ENCODE measurements around the gene KIF3A.

KIF3A gene

GRCh38 chr5:132737982-132738681 is 786 bp upstream of the KIF3A start:
- no peak for TF ChIP-seq CTCF (IDR thresholded peaks at IDR 0.05; ENCODE audit: borderline replicate concordance, control extremely low read depth, extremely low read depth, insufficient read depth, missing control alignments)
- DNase-seq (ENCODE audit: low spot score): no peak
- in situ Hi-C loops (cut with MboI; ENCODE audit: low sequenced_read_pairs, unreplicated experiment): no loop called here

- TF ChIP-seq CTCF (IDR thresholded peaks at IDR 0.05; ENCODE audit: borderline replicate concordance, control extremely low read depth, extremely low read depth, insufficient read depth, missing control alignments): no peak
- no peak for DNase-seq (ENCODE audit: low spot score)
- in situ Hi-C loops (cut with MboI; ENCODE audit: low sequenced_read_pairs, unreplicated experiment): no loop called here
Observed at GRCh38 chr5:132734687-132735086, 2.7 kb downstream of the KIF3A start.

- no peak for TF ChIP-seq CTCF (IDR thresholded peaks at IDR 0.05; ENCODE audit: borderline replicate concordance, control extremely low read depth, extremely low read depth, insufficient read depth, missing control alignments)
- DNase-seq (ENCODE audit: low spot score): no peak
- in situ Hi-C loops (cut with MboI; ENCODE audit: low sequenced_read_pairs, unreplicated experiment): no loop called here
Observed at GRCh38 chr5:132733499-132734148, 3.7 kb downstream of the KIF3A start.

GRCh38 chr5:132729896-132730295 is 7.5 kb downstream of the KIF3A start:
- in situ Hi-C loops (cut with MboI; ENCODE audit: low sequenced_read_pairs, unreplicated experiment): no loop called here
- no peak for TF ChIP-seq CTCF (IDR thresholded peaks at IDR 0.05; ENCODE audit: borderline replicate concordance, control extremely low read depth, extremely low read depth, insufficient read depth, missing control alignments)
- DNase-seq (ENCODE audit: low spot score): no peak

GRCh38 chr5:132725745-132726144 is 11.6 kb downstream of the KIF3A start:
- DNase-seq (ENCODE audit: low spot score): no peak
- in situ Hi-C loops (cut with MboI; ENCODE audit: low sequenced_read_pairs, unreplicated experiment): no loop called here
- no peak for TF ChIP-seq CTCF (IDR thresholded peaks at IDR 0.05; ENCODE audit: borderline replicate concordance, control extremely low read depth, extremely low read depth, insufficient read depth, missing control alignments)

GRCh38 chr5:132718544-132719312 is 18.6 kb downstream of the KIF3A start:
- in situ Hi-C loops (cut with MboI; ENCODE audit: low sequenced_read_pairs, unreplicated experiment): no loop called here
- TF ChIP-seq CTCF (IDR thresholded peaks at IDR 0.05; ENCODE audit: borderline replicate concordance, control extremely low read depth, extremely low read depth, insufficient read depth, missing control alignments): no peak
- no peak for DNase-seq (ENCODE audit: low spot score)

All from GM13976 (cell line).